Ramos (cell line): ENCODE data around the gene TSSC4.

Source experiments
- in situ Hi-C: fragments of 300-500 bp; cut with MboI; formaldehyde crosslinking; loops from one replicate; pipeline ENCODE4 v1.14.3; 2022; ENCODE audit warnings: low sequenced_read_pairs; ENCODE audit not compliant: unreplicated experiment

TSSC4 gene

DNA sequence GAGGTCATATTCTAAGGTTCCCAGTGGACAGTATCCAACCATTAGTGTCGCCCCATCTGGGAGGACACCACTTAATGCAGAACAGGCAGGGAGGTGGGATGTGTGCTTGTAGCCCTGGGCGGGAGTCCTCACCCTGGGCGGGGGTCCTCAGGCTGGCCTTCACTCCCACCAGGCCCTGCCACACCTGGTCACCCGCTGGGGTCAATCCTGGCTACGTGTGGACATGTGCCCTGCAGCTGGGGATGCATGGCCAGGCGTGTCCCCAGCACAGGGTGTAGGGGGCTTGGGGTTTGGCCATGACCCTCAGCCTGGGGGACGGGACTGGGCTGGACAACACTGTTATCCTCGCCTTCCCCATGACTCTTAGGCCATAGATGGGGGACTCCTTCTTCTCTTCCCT lies 25.0 kb downstream of the TSSC4 start:
- in situ Hi-C loops = loop anchor here (5.0 to 10.0 kb wide), 3 partner anchors 107 to 669 kb away; no protein-coding TSS in a partner anchor

DNA sequence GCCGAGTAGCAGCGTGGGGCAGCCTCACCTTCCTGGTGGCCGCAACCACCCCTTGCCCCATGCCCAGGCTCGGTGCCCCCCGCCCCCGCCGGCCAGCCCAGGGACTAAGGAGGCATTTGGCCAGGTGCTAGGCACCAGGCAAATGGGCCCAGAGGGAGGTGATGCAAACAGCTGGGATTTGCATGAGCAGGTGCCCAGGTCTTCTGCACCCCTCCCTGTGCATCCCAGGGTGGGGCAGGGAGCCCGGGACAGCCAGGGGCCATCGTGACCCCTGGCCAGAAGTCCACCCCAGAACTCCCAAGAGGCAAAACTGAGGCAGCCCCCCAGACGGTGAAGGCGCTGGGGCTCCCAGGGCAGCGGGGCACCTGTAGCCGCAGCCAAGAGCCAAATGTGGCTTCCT lies 25.7 kb downstream of the TSSC4 start:
- in situ Hi-C loops = loop anchor here (5.0 to 10.0 kb wide), 3 partner anchors 106 to 669 kb away; no protein-coding TSS in a partner anchor

DNA sequence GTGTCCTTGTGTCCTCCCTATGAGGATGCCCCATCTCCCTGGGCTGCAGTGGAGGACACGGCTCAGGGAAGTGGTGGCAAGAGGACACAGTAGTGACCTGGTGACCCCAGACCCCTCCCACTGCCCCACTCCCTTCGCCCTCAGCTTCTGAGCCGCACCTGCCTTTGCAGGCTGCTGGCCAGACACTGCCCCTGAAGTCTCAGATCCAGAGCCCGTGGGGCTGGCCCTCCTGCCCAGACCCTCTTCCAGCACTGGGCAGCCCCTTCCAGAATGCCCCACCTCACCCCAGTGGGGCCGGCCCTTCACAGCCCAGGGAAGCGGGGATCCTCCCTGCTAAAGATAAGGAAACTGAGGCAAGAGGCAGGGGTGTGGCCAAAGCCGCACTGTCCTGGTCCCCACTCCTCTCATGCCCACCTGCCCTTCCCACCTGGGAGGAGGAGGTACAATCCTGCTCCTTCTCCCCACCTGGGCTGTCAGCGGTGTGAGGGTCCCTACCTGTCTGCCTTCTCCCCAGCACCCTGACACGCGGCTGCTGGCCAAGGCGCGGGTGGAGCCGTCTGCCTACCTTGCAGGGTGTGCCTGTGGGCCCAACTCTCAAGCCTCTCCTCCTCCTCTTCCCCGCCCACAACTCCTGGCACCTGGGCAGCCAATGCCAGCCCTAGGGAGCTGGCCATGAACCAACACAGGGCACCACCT lies 26.4 kb downstream of the TSSC4 start:
- in situ Hi-C loops = loop anchor here (5.0 to 10.0 kb wide), 3 partner anchors 105 to 668 kb away; no protein-coding TSS in a partner anchor

DNA sequence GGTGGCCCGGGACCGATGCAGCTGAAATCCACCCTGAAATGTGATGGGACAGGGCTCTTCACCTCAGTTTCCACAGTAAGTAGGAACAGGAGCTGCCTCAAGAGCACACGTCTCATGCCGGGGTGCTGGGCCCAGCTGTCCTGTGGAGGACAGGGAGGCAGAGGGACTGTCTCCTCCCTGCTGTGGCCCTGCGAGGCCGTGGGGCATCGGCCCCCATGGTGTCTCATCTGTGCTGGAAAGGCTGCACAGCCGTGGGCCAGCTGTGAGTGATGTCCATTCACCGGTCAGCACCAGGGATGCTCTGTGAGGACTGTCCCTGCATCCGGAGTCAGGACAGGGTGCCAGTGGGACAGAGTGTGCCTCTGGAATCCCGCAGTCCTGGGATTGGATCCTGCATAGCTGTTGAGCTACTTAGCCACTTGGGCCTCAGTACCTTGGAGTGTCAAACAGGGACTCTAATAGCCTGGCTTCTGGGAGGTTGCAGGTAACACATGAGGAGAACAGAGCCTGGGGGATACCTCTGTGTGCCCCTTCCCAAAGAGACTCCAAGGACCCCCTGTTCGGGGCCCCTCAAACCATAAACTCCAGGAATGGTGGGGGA lies 27.3 kb downstream of the TSSC4 start:
- in situ Hi-C loops = loop anchor here (5.0 to 10.0 kb wide), 3 partner anchors 104 to 667 kb away; no protein-coding TSS in a partner anchor

DNA sequence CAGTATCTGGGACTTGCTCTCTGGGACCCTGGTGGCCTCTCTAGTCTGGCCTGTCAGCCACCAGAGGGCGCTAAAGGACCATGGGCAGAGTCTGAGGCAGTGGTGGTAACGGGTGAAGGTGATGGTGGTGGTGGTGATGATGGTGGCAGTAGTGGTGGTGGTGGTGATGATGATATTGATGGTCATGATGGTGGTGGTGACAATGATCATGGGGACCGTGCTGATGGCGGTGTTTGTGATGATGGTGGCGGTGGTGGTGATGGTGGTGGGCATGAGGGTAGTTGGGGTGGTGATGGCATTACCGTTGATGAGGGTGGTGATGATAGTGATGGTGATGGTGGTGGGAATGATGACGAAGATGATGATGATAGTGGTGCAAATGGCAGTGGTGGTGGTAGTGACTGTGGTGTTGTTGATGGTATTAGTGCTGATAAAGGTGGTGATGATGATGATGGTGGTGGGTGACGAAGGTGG lies 27.8 kb downstream of the TSSC4 start:
- in situ Hi-C loops = loop anchor here (5.0 to 10.0 kb wide), 3 partner anchors 104 to 666 kb away; no protein-coding TSS in a partner anchor

DNA sequence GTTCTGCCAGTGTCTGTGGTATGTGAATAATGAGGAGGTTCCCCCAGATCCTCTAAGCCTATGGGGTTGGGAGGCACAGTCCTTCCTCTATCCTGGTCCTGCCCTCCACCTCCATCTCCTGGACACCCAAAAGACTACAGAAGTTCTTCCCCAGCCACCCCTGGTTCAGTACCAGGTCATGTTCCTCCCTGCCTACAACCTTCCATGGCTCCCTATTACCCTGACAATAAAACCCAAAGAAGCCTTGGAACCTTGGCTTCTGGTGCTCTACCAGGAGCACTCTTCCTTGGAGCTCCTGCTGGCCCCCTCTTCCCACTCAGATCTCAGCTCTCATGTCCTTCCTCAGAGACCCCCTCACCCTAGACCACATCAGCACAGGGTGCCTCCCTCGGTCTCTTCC lies 30.8 kb downstream of the TSSC4 start:
- in situ Hi-C loops = loop anchor here (10.0 kb wide), 1 partner anchor 443 kb away; no protein-coding TSS in a partner anchor

DNA sequence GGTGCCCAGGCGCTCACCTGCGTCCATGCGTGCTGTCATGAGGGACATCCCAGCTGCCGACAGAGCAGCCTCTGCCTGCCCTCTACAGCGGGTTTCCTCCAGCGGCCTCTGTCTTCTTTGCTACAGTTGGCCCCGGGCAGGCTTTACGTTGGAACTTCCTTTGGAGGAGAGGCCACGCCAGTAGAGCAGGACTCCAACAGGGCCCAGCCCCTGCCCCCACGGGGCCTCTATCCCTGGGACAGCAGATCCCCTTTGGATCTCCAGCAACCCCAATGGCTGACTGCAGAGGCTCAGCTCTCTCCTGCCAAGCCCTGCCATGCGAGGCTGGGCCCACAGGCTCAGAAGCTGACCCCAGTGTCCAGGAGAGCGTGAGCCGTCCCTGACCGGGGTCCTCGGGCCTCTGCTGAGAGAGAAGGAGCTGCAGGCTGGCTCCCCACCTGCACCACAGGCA lies 31.6 kb downstream of the TSSC4 start:
- in situ Hi-C loops = loop anchor here (10.0 kb wide), 1 partner anchor 443 kb away; no protein-coding TSS in a partner anchor

DNA sequence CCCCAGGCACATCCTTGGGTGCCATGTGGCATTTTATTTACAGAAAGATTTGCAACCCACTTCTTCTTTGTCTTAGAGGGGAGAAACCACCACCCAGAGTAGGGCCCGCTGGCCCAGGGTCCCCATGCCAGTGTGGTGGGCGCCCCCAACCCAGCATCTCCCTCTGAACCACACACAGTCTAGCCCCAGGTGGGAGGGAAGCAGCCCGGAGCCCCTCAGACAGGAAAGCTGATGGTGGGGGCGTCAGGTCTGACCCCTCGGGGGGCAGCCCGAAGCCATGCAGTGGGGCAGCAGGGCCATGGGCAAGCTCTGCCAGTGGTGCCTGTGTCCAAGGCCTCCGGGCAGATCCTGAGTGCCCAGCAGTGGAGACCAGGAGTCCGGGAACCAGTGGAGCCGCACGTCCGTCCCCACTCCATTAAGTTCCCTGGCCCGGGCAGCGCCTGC lies 32.1 kb downstream of the TSSC4 start:
- in situ Hi-C loops = loop anchor here (10.0 kb wide), 1 partner anchor 442 kb away; no protein-coding TSS in a partner anchor

DNA sequence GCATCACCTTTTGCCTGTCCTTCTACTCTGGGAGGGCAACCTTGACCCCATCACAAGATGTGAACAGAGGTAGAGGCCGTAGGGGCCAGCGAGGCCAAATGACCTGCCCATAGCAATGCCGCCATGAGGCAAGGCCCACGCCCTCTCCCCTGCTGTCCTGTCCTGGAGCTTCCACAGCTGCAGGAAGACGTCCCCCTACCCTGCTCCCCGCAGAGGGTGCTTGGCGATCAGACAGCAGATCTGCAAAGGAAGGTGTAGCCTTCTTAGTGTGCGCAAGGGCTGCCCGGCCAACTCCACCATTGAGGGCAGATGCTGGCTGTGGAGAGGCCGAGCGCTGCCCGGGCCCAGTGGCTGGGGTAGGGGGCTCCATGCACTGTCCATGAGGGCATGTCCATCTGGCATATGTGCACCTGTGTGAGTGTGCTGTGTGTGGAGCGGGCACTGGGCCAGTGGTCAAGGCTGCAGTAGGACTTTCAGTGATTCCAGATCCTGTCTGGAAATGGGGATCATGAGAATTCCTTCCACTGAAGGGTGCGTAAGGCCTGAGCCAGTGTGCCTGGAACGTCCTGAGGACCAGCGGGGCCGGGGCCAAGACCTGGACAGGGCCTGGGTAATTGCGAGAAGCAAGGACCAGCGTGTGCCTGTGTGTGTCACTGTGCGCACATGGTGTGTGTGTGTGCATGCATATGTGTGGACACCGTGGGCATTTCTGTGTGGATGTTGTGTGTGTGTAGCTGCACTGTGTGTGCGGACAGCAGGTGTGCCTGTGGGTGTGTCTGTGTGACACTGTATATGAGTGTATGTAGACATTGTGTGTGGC lies 32.8 kb downstream of the TSSC4 start:
- in situ Hi-C loops = loop anchor here (10.0 kb wide), 1 partner anchor 441 kb away; no protein-coding TSS in a partner anchor

DNA sequence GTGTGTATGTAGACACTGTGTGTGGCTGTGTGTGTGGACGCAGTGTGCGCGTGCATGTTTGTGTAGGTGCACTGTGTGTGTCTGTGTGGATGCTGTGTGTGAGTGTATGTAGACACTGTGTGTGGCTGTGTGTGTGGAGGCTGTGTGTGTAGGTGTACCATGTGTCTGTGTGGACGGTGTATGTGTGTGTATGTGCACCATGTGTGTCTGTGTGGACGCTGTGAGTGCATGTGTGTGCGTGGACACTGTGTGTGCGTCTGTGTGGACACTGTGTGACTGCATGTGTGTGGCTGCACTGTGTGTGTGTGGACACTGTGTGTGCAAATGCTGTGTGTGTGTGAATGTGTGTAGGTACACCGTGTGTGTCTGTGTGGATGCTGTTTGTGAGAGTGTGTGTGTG lies 33.5 kb downstream of the TSSC4 start:
- in situ Hi-C loops = loop anchor here (10.0 kb wide), 1 partner anchor 441 kb away; no protein-coding TSS in a partner anchor

DNA sequence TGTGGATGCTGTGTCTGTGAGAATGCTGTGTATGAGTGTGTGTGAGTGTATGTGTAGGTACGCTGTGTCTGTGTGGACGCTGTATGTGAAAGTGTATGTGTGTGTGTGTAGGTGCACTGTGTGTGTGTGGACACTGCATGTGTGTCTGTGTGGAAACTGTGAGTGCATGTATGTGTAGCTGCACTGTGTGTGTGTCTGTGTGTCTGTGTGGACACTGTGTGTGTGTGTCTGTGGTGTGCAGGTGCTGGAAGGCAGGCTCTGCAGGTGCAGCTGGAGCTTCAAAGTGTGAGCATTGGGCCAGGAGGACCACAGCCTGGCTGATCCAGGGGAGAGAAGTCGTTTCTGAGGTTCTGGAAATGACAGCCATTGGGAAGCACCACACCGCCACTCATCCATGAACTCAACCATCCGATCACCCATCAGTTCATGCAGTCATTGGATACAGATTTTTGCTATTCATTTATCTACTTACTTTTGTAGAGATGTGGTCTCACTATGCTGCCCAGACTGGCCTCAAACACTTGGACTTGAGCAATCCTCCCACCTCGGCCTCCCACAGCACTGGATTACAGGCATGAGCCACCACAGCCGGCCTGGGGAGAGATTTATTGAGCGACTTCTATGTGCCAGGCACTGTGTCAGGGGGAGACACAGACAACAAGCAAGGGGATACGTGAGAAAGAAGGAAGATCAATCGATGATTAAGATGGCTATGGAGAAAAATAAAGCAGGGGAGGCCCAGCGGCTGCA lies 34.1 kb downstream of the TSSC4 start:
- in situ Hi-C loops = loop anchor here (10.0 kb wide), 1 partner anchor 440 kb away; no protein-coding TSS in a partner anchor

DNA sequence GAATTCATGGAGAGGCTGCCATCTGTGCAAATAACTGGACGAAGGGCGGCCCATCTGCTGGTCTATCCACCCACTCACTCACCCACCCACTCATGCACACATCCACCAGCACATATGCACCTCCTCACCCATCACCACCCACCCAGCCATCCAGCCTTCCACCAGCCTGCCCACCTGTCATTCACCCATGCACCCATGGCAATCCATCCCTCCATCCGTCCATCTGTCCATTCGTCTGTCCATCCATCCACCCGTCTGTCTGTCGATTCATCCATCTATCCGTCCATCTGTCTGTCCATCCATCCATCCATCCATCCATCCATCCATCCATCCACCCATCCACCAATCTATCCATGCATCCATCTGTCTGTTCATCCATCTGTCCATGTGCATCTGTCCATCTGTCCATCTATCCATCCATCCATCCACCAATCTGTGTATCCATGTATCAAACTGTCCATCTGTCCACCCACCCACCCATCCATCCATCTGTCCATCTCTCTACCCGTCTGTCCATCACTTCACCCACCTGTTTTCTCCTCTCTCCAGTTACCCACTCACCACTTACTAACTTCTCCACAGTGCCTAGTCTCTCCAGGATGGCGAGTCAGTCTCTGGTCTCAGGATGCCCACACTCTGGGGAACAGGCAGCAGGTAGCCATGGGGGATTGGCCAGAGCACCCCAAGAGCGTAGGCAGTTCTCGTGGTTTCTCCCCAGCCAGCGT lies 34.9 kb downstream of the TSSC4 start:
- in situ Hi-C loops = loop anchor here (10.0 kb wide), 1 partner anchor 439 kb away; no protein-coding TSS in a partner anchor

DNA sequence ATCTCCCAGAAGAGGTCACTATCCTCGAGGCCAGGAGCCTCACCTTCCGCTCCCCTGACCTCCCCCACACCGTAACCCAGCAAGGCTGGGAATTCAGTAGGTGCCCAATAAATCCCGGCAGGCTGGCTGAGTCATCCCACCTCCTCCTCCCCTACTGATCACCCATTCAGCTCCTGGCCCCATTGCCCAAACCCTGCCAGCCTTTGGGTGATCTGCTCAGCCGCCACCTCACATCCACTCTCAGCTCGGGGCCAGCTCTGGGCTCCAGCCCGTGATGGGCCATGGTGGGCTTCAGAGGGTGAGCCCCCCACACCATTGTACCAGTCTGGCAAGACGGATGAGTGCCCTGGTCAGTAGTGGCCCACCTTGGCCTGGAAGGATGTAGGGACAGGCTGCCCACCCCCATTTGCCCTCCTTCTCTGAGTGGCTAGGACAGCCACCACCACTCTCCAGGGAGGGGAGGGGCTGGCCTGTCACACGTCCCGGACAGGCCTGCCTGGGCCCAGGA lies 35.5 kb downstream of the TSSC4 start:
- in situ Hi-C loops = loop anchor here (10.0 kb wide), 1 partner anchor 439 kb away; no protein-coding TSS in a partner anchor

DNA sequence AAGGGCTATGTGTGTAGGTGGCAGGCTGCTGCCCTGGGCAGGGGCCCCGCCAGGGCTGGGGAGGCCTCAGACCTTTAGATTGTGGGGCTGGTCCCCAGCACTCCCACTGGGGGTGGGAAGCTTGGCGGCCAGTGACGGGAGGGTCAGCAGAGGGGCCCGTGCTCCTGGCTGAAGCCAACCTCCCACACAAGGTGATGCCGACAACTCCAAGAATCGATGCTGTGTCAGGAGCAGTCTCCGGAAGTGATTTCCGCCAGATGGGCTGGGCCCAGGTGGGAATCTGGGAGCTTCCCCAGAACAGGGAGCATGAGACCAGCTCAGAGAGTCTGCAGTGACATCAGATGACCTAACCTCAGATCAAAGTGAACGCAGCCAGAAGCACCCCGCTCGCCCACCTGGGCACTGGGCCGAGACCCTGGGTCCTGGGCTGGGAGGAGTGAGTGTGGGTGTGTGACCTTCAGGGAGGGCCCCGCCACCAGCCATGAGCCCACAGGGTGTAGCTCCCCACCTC lies 36.0 kb downstream of the TSSC4 start:
- in situ Hi-C loops = loop anchor here (10.0 kb wide), 1 partner anchor 438 kb away; no protein-coding TSS in a partner anchor

DNA sequence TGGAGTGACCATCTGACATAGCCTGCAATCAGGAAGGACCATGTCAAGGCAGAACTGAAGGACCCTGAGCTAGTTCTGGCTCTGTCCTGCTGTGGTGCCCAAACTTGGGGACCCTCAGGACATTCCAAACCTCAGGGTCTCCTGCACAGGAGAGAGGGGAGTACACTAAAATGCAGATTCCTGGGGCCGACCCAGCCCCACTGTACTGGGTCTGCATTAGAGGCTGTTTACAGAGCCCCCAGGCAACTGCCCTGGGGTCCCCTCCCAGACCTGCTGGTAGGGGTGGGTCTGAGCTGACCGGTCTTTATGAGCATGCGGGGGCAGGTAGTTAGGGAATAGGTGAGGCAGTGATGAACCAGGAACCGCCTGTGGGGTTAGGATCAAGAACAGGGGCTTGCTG lies 37.0 kb downstream of the TSSC4 start:
- in situ Hi-C loops = loop anchor here (10.0 kb wide), 1 partner anchor 437 kb away; no protein-coding TSS in a partner anchor

DNA sequence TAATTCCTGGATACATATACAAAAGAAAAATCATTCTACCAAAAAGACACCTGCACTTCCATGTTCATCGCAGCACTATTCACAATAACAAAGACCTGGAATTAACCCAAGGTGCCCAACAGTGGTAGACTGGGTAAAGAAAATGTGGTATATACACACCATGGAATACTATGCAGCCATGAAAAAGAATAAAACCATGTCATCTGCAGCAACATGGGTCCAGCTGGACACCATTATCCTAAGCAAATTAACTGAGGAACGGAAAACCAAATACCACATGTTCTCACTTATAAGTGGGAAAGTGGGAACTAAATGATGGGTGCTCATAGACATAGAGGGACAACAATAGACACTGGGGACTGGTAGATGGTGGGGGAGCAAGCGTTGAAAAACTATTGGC lies 39.3 kb downstream of the TSSC4 start:
- in situ Hi-C loops = loop anchor here (10.0 kb wide), 1 partner anchor 435 kb away; no protein-coding TSS in a partner anchor

DNA sequence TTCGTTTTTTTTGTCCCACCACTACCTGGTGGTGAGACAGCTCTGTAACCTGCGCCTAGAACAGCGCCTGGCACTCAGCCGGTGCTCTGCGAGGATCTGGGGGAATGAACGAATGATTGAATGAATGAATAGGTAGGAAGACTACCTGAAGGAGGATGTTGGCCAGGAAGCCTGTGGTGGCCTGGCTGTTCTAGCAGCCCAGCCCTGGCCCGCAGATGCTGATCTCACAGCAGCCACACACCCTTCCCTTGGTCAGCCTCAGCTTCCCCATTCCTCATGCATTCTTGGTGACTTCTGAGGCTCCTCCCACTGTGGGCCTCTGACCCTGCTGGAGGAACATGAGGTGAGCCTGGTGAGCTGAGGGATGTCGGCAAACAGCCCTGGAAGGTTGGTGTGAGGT lies 40.1 kb downstream of the TSSC4 start:
- in situ Hi-C loops = no loop called here

DNA sequence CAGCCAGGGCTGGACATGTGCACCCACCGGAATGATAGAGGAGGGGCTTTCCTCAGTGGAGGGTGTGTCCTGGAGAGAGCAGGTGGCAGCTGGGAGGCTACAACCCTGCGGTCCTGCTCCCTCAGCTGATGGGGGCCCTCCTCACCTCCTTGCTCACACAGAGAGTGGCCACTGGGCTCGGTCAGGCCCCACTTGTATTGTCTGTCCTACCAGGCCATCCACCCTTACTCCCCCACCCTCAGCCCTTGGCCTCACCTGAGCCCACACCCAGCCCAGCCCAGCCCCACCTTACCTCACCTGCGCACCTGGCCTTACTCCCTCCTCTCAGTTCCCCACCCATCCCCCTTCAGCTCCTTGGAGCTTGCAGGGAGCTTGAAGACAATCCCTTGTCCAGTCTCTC lies 40.6 kb downstream of the TSSC4 start:
- in situ Hi-C loops = no loop called here
